CD14-positive monocyte (primary cell): Measurements from ENCODE around the gene BMI1. TPM values are rescaled to one million over a fixed set of nuclear protein-coding genes. Genes with fewer than 3 reads are reported as not detected.

Experiments
- DNase-seq, 3 donors: peaks; one replicate each; pipeline ENCODE4 v3.0.0-alpha.2; 2011 to 2022
- H2AFZ ChIP-seq: 2 replicates; pipeline ENCODE4 v1.6.0; 2012; ENCODE audit warnings: mild to moderate bottlenecking, low read depth, low read length, inconsistent platforms; ENCODE audit not compliant: insufficient read depth, poor library complexity, severe bottlenecking
- H3K27ac ChIP-seq, 2 donors: 1 replicate in 1 of 2; 2 replicates in 1 of 2; pipeline ENCODE4 v1.5.1; 2012 to 2013; ENCODE audit warnings: low read length in 2 of 2, control low read depth in 1 of 2, inconsistent platforms in 1 of 2, low read depth in 1 of 2, mild to moderate bottlenecking in 1 of 2
- H3K27me3 ChIP-seq, 2 donors: one replicate each; pipeline versions ENCODE4 v1.6.0 to v1.6.1; 2011 to 2013; ENCODE audit warnings: low read length in 2 of 2; ENCODE audit not compliant: control insufficient read depth in 2 of 2, insufficient read depth in 2 of 2
- H3K36me3 ChIP-seq, 2 donors: replicated peaks in 1 of 2; 1 replicate in 1 of 2; 2 replicates in 1 of 2; pipeline versions ENCODE4 v1.5.1 to v1.6.1; 2012 to 2013; ENCODE audit warnings: low read length in 2 of 2, control low read depth in 1 of 2, inconsistent platforms in 1 of 2, mild to moderate bottlenecking in 1 of 2; ENCODE audit not compliant: insufficient read depth in 2 of 2, control insufficient read depth in 1 of 2
- H3K4me1 ChIP-seq, 2 donors: 1 replicate in 1 of 2; 2 replicates in 1 of 2; pipeline versions ENCODE4 v1.5.1 to v1.6.1; 2012 to 2013; ENCODE audit warnings: low read length in 2 of 2, control low read depth in 1 of 2, inconsistent platforms in 1 of 2, mild to moderate bottlenecking in 1 of 2, moderate library complexity in 1 of 2; ENCODE audit not compliant: insufficient read depth in 2 of 2, control insufficient read depth in 1 of 2
- H3K4me2 ChIP-seq: replicated peaks from 2 replicates; pipeline ENCODE3; 2012; ENCODE audit warnings: low read length, moderate library complexity, mild to moderate bottlenecking; ENCODE audit not compliant: poor library complexity, severe bottlenecking; ENCODE audit errors: extremely low read depth
- H3K4me3 ChIP-seq, 3 experiments: fragments of 200-600 bp in 1 of 3; sonication (generic) in 1 of 3; replicated peaks in 1 of 3; 1 replicate in 2 of 3; 2 replicates in 1 of 3; pipeline ENCODE4 v1.5.1; 2011 to 2013; ENCODE audit warnings: low read length in 3 of 3, mild to moderate bottlenecking in 3 of 3, control low read depth in 2 of 3, low read depth in 2 of 3, inconsistent platforms in 1 of 3, moderate library complexity in 1 of 3
- H3K79me2 ChIP-seq: 2 replicates; pipeline ENCODE4 v1.6.0; 2012; ENCODE audit warnings: mild to moderate bottlenecking, control low read depth, inconsistent platforms, low read length, moderate library complexity; ENCODE audit not compliant: insufficient read depth
- H3K9ac ChIP-seq: 2 replicates; pipeline ENCODE4 v1.6.0; 2017; ENCODE audit warnings: low read length, mild to moderate bottlenecking; ENCODE audit not compliant: insufficient read depth, poor library complexity, severe bottlenecking
- H3K9me3 ChIP-seq, 2 donors: replicated peaks in 1 of 2; 1 replicate in 1 of 2; 2 replicates in 1 of 2; pipeline versions ENCODE4 v1.5.1 to v1.6.1; 2012 to 2013; ENCODE audit warnings: low read length in 2 of 2, control low read depth in 1 of 2; ENCODE audit not compliant: control insufficient read depth in 1 of 2, insufficient read depth in 1 of 2
- H4K20me1 ChIP-seq: 2 replicates; pipeline ENCODE4 v1.6.0; 2012; ENCODE audit warnings: mild to moderate bottlenecking, low read length, control low read depth, moderate library complexity; ENCODE audit not compliant: insufficient read depth
- H3K27ac Mint-ChIP-seq, 7 donors: one replicate each; pipeline ENCODE4 v1.8.0; 2020; ENCODE audit warnings: mild to moderate bottlenecking in 7 of 7, mixed read lengths in 7 of 7, moderate library complexity in 6 of 7, inconsistent platforms in 2 of 7
- H3K27me3 Mint-ChIP-seq, 3 donors: one replicate each; pipeline ENCODE4 v1.8.0; 2021 to 2022; ENCODE audit warnings: low read depth in 3 of 3, mild to moderate bottlenecking in 3 of 3, mixed read lengths in 3 of 3, moderate library complexity in 3 of 3, inconsistent platforms in 1 of 3
- H3K36me3 Mint-ChIP-seq, 2 donors: one replicate each; pipeline ENCODE4 v1.8.0; 2020; ENCODE audit warnings: mixed read lengths in 2 of 2, inconsistent platforms in 1 of 2, mild to moderate bottlenecking in 1 of 2
- H3K4me1 Mint-ChIP-seq: one replicate; pipeline ENCODE4 v1.8.0; 2020; ENCODE audit warnings: mild to moderate bottlenecking, mixed read lengths
- H3K4me3 Mint-ChIP-seq, 2 donors: one replicate each; pipeline ENCODE4 v1.8.0; 2020; ENCODE audit warnings: mild to moderate bottlenecking in 2 of 2, mixed read lengths in 2 of 2, moderate library complexity in 1 of 2
- H3K9me3 Mint-ChIP-seq, 7 donors: one replicate each; pipeline ENCODE4 v1.8.0; 2020 to 2022; ENCODE audit warnings: mixed read lengths in 7 of 7, mild to moderate bottlenecking in 6 of 7, moderate library complexity in 6 of 7, inconsistent platforms in 2 of 7
- WGBS: methylation state at CpG from one replicate; pipeline ENCODE4 v1.1.5; 2013; ENCODE audit warnings: missing lambda C conversion rate; ENCODE audit not compliant: insufficient coverage; 5-methylcytosine and 5-hydroxymethylcytosine counted together
- intact Hi-C, 2 donors: fragments of 100-400 bp; cut with micrococcal nuclease; formaldehyde crosslinking; loops; one replicate each; pipeline versions ENCODE4 v1.15.0 to v1.15.1; 2023
- polyA plus RNA-seq, 3 donors: library from polyadenylated mRNA; depleted of rRNA in 1 of 3; unstranded in 2 of 3; stranded (reverse) in 1 of 3; fragments of 300-500 nt in 2 of 3; fragments of >200 nt in 1 of 3; fragmentation: Illumina TruSeq in 2 of 3; gene quantifications; 1 replicate in 2 of 3; 2 replicates in 1 of 3; pipeline ENCODE4 v1.2.3, GENCODE V29; 2012 to 2021
- TF ChIP-seq, protein P1 (sequence below): fragments of 200-600 bp; IDR thresholded peaks from one replicate; pipeline ENCODE4 v1.8.0; 2022; ENCODE audit warnings: antibody characterized with exemption, mild to moderate bottlenecking

The BMI1 gene
- polyA plus RNA-seq, 3 donors, result 7.5 to 11.9 (median 11.0) TPM

DNA sequence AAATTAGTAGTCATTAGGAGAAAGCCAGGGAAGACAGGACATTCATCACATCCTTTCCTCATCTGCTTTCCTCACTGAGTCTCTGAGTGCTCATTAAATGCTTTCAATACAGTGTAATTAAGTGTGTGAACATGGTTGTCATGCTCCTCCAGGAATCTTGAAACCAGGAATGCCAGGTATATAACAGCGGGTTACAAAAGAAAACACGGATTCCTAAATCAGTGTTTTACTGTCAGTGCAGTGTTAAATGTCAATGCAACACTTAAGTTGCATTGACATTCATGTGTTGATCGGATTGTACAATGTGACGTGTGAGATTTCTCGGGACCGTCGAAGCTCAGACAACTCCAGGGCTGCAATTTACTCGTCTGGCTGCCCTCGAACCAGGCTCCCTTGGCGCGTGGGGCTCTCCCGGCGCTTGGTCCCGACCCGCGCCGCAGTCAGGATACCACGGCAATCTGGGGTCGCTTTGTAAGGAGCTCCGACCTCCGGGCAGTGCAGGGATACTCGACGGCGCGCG is 23.9 kb downstream of the BMI1 start:
- Histone ChIP-seq H3K9me3 (peaks cover 4 to 32% of the 10 kb centered on the region in 2 donors), H3K27me3 (peaks cover 62 to 85% of the 10 kb centered on the region in 2 donors), H3K4me3 (peak overlapping the region in 2 of 3 experiments; percentile 3 to 69), H3K36me3 (no peaks in the 10 kb centered on the region), H4K20me1 (no peaks in the 10 kb centered on the region), H3K9ac (no peak overlapping the region), H3K4me2 (peak overlapping the region; percentile 78), H2AFZ (peak overlapping the region; percentile 80), H3K27ac (no peak overlapping the region), H3K4me1 (peaks cover 21 to 25% of the 10 kb centered on the region in 2 donors), H3K79me2 (no peaks in the 10 kb centered on the region)
- Mint-ChIP-seq H3K4me1 (peaks cover 26% of the 10 kb centered on the region), H3K27ac (peak overlapping the region in 6 of 7 donors; percentile 10 to 80 (median 40)), H3K27me3 (peaks cover 67 to 81% (median 73%) of the 10 kb centered on the region in 3 donors), H3K4me3 (peak overlapping the region; percentile 69 to 87), H3K36me3 (peaks cover 0 to 21% of the 10 kb centered on the region in 2 donors), H3K9me3 (peaks cover 4 to 28% (median 21%) of the 10 kb centered on the region in 7 donors)
- intact Hi-C loops, result loop anchor here (10.0 kb wide), 3 partner anchors 90 to 830 kb away; partner anchors contain the start of gene DNAJC1 (in 1 of the 2)
- TF ChIP-seq, protein P1, sequence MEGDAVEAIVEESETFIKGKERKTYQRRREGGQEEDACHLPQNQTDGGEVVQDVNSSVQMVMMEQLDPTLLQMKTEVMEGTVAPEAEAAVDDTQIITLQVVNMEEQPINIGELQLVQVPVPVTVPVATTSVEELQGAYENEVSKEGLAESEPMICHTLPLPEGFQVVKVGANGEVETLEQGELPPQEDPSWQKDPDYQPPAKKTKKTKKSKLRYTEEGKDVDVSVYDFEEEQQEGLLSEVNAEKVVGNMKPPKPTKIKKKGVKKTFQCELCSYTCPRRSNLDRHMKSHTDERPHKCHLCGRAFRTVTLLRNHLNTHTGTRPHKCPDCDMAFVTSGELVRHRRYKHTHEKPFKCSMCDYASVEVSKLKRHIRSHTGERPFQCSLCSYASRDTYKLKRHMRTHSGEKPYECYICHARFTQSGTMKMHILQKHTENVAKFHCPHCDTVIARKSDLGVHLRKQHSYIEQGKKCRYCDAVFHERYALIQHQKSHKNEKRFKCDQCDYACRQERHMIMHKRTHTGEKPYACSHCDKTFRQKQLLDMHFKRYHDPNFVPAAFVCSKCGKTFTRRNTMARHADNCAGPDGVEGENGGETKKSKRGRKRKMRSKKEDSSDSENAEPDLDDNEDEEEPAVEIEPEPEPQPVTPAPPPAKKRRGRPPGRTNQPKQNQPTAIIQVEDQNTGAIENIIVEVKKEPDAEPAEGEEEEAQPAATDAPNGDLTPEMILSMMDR, result no peak
- WGBS, result 11% methylated on average over 26 of the region's 26 CpGs
- DNase-seq, result peak in 1 of 3 donors; percentile 25

DNA sequence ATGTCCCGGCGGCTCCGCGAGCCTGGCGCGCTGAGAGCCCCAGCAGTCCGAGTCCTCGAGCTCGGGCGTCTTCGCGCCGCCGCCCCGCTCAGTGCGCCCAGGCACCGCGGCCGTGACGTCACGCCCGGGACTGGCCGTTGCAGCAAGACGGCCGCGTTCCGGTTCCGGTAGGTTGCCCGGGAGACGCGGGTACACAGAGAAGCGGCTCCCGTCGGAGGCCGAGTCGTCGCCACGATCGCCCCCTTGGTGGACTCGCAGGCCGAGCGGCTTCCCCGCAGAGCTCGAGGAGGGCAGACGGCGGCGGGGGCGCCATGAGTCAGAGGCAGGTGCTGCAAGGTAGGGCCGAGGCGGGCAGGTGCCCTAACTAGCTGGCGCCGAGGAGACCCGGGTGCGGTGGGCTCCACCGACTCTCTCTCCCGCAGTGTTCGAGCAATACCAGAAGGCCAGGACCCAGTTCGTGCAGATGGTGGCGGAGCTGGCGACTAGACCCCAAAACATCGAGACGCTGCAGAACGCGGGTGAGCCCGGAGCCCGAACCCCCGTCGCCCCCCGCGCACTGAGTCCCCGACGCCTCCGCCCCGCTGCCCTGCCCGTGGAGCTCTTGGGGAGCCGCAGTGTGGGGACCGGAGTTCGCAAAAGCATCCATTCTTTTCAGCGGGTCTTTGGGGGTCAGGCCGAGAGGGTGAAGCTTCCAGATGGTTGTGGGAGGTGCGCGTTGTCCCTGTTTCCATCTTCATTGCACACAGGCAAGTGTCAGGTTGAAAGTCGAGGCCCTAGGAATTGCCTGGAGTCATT is 24.6 kb downstream of the BMI1 start, which contains the start of gene SPAG6:
Gene SPAG6, plus strand, starts transcription at position 196 of the 795 bp plus-strand sequence. Its CDS starts 116 bp downstream, at position 312.
- Histone ChIP-seq H3K4me3 (peak within 1 kb of the TSS; percentile 5 to 69 (median 41)), H3K4me1 (peaks cover 18 to 21% of the 10 kb centered on the region in 2 donors), H3K79me2 (no peaks in the 10 kb centered on the region), H3K9ac (peak within 1 kb of the TSS; percentile 37), H3K4me2 (peak within 1 kb of the TSS; percentile 78), H4K20me1 (no peaks in the 10 kb centered on the region), H2AFZ (peak within 1 kb of the TSS; percentile 80), H3K9me3 (peaks cover 4 to 32% of the 10 kb centered on the region in 2 donors), H3K27ac (no peak within 1 kb of the TSS), H3K36me3 (no peaks in the 10 kb centered on the region), H3K27me3 (peaks cover 62 to 85% of the 10 kb centered on the region in 2 donors)
- intact Hi-C loops, result loop anchor here (10.0 kb wide), 3 partner anchors 89 to 831 kb away; partner anchors contain the start of gene DNAJC1 (in 1 of the 2)
- 8% methylated on average over 80 of the region's 83 CpGs for WGBS
- peaks cover 23% of the 10 kb centered on the region for H3K4me1 Mint-ChIP-seq
- TF ChIP-seq, protein P1, result no peak
- H3K27ac Mint-ChIP-seq, result peak within 1 kb of the TSS in 6 of 7 donors; percentile 10 to 80 (median 63)
- H3K9me3 Mint-ChIP-seq, result peaks cover 4 to 28% (median 21%) of the 10 kb centered on the region in 7 donors
- peak; percentile 82 to 94 (median 88) for DNase-seq
- H3K4me3 Mint-ChIP-seq, result peak within 1 kb of the TSS; percentile 69 to 87
- H3K27me3 Mint-ChIP-seq, result peaks cover 67 to 76% (median 73%) of the 10 kb centered on the region in 3 donors
- peaks cover 0 to 21% of the 10 kb centered on the region in 2 donors for H3K36me3 Mint-ChIP-seq
